Measurements from ENCODE around the gene CDON. TPM values are rescaled to one million over a fixed set of nuclear protein-coding genes. Genes with fewer than 3 reads are reported as not detected.

The CDON gene
- total and polyA plus RNA-seq, 9 of the 15 experiments (the other 6 are each of a cell fraction or from before 2014, with no cell fraction given), result 0.08 to 0.64 (median 0.40) TPM

GRCh38 chr11:125968354-125968753, 94.3 kb downstream of the CDON start:
- TF ChIP-seq ZNF511 (CRISPR knock-in tag; IDR thresholded peaks at IDR 0.05), result no peak
- TF ChIP-seq TCF3 (CRISPR knock-in tag; IDR thresholded peaks at IDR 0.05), result peak; percentile 26; the same call in 1 of the 2 replicates
- intact Hi-C loops (cut with micrococcal nuclease), result no loop called here
- DNase-seq (ENCODE audit: extremely low read depth in 1 of 4, low spot score in 3 of 4), result no peak
- H3K4me2 ChIP-seq (ENCODE audit: insufficient read depth, low read length), result no peak overlapping the region
- no peak overlapping the region for H3K27ac ChIP-seq (ENCODE audit: extremely low read depth, low read depth, low read length)
- no peaks in the 10 kb centered on the region for H3K79me2 ChIP-seq (ENCODE audit: control insufficient read depth, insufficient read depth, low read length)
- H3K36me3 ChIP-seq (ENCODE audit: control insufficient read depth, insufficient read depth, low read length), result no peaks in the 10 kb centered on the region
- in situ Hi-C loops (cut with MboI), result no loop called here
- no peak overlapping the region for H2AFZ ChIP-seq (ENCODE audit: low read depth, low read length)
- POLR2A ChIA-PET, result no interaction called here
- H3K9me3 ChIP-seq (replicated peaks; ENCODE audit: control insufficient read depth, insufficient read depth, low read depth, low read length), result no peaks in the 10 kb centered on the region
- H3K27me3 ChIP-seq (ENCODE audit: control insufficient read depth in 2 of 2, insufficient read depth in 2 of 2, low read length in 2 of 2), result peaks cover 15 to 28% of the 10 kb centered on the region in 2 experiments
- H3K4me3 ChIP-seq, result no peak overlapping the region
- H4K20me1 ChIP-seq (replicated peaks; ENCODE audit: control insufficient read depth, insufficient read depth, low read length), result no peaks in the 10 kb centered on the region
- CTCF ChIA-PET (ENCODE audit: low intra/inter-chr PET ratio), result no interaction called here
- 2% methylated on average over 7 of the region's 7 CpGs for WGBS (ENCODE audit: insufficient coverage, low coverage, missing lambda C conversion rate)
- peak; percentile 56; the same call in 2 of the 3 replicates for ATAC-seq
- H3K9me1 ChIP-seq (ENCODE audit: control insufficient read depth, insufficient read depth, low read length), result no peaks in the 10 kb centered on the region
- BruUV-seq (replicated peaks), result no TSS peak
- no peak overlapping the region for H3K9ac ChIP-seq (ENCODE audit: insufficient read depth in 1 of 2, low read depth in 2 of 2, low read length in 2 of 2)
- H3K4me1 ChIP-seq (replicated peaks in 1 of 2; ENCODE audit: control insufficient read depth in 2 of 2, insufficient read depth in 2 of 2, low read length in 2 of 2), result peaks cover 0 to 2% of the 10 kb centered on the region in 2 experiments; a peak in 2 of 5 replicates
- FAIRE-seq, result peak; percentile 32

DNA sequence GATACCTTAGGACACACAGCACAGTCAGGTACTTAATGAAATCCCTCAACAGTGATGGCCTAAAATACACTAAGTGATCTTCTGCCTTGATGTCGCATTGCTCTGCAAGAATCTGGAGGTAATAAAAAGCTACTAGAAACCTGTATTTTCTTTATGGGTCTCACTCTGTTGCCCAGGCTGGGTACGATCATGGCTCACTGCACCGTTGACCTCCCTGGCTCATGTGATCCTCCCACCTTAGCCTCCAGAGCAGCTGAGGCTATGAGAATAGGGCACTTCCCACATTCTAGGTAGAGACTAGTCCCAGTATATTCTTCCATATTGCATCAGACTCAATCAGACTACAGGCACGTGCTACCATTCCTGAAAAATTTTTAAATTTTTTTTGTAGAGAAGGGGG, 95.2 kb downstream of the CDON start:
- ChIA-PET CTCF (ENCODE audit: low intra/inter-chr PET ratio) (no interaction called here), POLR2A (no interaction called here)
- peaks cover 0 to 2% of the 10 kb centered on the region in 2 experiments; a peak in 2 of 5 replicates for H3K4me1 ChIP-seq (replicated peaks in 1 of 2; ENCODE audit: control insufficient read depth in 2 of 2, insufficient read depth in 2 of 2, low read length in 2 of 2)
- H4K20me1 ChIP-seq (replicated peaks; ENCODE audit: control insufficient read depth, insufficient read depth, low read length), result no peaks in the 10 kb centered on the region
- intact Hi-C loops (cut with micrococcal nuclease), result no loop called here
- in situ Hi-C loops (cut with MboI), result no loop called here
- no TSS peak for BruUV-seq (replicated peaks)
- H3K27me3 ChIP-seq (ENCODE audit: control insufficient read depth in 2 of 2, insufficient read depth in 2 of 2, low read length in 2 of 2), result peaks cover 15 to 28% of the 10 kb centered on the region in 2 experiments
- WGBS (ENCODE audit: insufficient coverage, low coverage, missing lambda C conversion rate), result 11% methylated on average over 4 of the region's 4 CpGs
- H3K27ac ChIP-seq (ENCODE audit: extremely low read depth, low read depth, low read length), result no peak overlapping the region
- no peaks in the 10 kb centered on the region for H3K79me2 ChIP-seq (ENCODE audit: control insufficient read depth, insufficient read depth, low read length)
- no peak for FAIRE-seq
- H3K4me3 ChIP-seq, result no peak overlapping the region
- H3K9ac ChIP-seq (ENCODE audit: insufficient read depth in 1 of 2, low read depth in 2 of 2, low read length in 2 of 2), result no peak overlapping the region
- H3K36me3 ChIP-seq (ENCODE audit: control insufficient read depth, insufficient read depth, low read length), result no peaks in the 10 kb centered on the region
- no peak overlapping the region for H2AFZ ChIP-seq (ENCODE audit: low read depth, low read length)
- no peak for DNase-seq (ENCODE audit: extremely low read depth in 1 of 4, low spot score in 3 of 4)
- ATAC-seq, result no peak
- H3K9me1 ChIP-seq (ENCODE audit: control insufficient read depth, insufficient read depth, low read length), result no peaks in the 10 kb centered on the region
- no peak for TF ChIP-seq ZNF224 (CRISPR knock-in tag; IDR thresholded peaks at IDR 0.05)
- no peak for TF ChIP-seq ZNF212 (CRISPR knock-in tag; IDR thresholded peaks at IDR 0.05)
- TF ChIP-seq, protein P1, sequence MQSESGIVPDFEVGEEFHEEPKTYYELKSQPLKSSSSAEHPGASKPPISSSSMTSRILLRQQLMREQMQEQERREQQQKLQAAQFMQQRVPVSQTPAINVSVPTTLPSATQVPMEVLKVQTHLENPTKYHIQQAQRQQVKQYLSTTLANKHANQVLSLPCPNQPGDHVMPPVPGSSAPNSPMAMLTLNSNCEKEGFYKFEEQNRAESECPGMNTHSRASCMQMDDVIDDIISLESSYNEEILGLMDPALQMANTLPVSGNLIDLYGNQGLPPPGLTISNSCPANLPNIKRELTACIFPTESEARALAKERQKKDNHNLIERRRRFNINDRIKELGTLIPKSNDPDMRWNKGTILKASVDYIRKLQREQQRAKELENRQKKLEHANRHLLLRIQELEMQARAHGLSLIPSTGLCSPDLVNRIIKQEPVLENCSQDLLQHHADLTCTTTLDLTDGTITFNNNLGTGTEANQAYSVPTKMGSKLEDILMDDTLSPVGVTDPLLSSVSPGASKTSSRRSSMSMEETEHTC (IDR thresholded peaks at IDR 0.05), result no peak
- TF ChIP-seq ZNF644 (tag; IDR thresholded peaks at IDR 0.05; ENCODE audit: low read depth), result no peak
- TF ChIP-seq POU5F1 (IDR thresholded peaks at IDR 0.05; ENCODE audit: borderline replicate concordance, low read depth, low read length, partially characterized antibody), result no peak
- TF ChIP-seq ZNF24 (IDR thresholded peaks at IDR 0.05), result no peak
- no peaks in the 10 kb centered on the region; the same call in 1 of the 2 replicates for H3K9me3 ChIP-seq (replicated peaks; ENCODE audit: control insufficient read depth, insufficient read depth, low read depth, low read length)
- H3K4me2 ChIP-seq (ENCODE audit: insufficient read depth, low read length), result no peak overlapping the region
